CD4-positive, CD25-positive, alpha-beta regulatory T cell (primary cell): ENCODE results near the gene AEBP1. TPM values are rescaled to one million over a fixed set of nuclear protein-coding genes. Genes with fewer than 3 reads are reported as not detected.

Experiments used
- ATAC-seq, 2 donors: fragments of 150-1000 bp; cut with Tn5 transposase; one replicate each; pipeline ENCODE4 v1.10.0; 2021; ENCODE audit warnings: low read depth in 2 of 2, moderate number of reproducible peaks in 2 of 2, moderate library complexity in 1 of 2
- DNase-seq, 3 donors: peaks; one replicate each; pipeline versions ENCODE4 v3.0.0 to v3.0.0-alpha.2; 2012 to 2022; ENCODE audit warnings: mixed read lengths in 1 of 3
- H3K27ac ChIP-seq: one replicate; pipeline ENCODE4 v1.7.0; 2013; ENCODE audit warnings: mild to moderate bottlenecking, low read length; ENCODE audit not compliant: insufficient read depth, poor library complexity, severe bottlenecking
- H3K27me3 ChIP-seq: one replicate; pipeline ENCODE4 v1.7.0; 2013; ENCODE audit warnings: low read length; ENCODE audit not compliant: control insufficient read depth, insufficient read depth
- H3K36me3 ChIP-seq: one replicate; pipeline ENCODE4 v1.7.0; 2013; ENCODE audit warnings: mild to moderate bottlenecking, low read length, moderate library complexity; ENCODE audit not compliant: control insufficient read depth, insufficient read depth
- H3K4me1 ChIP-seq: 2 replicates; pipeline ENCODE4 v1.7.0; 2013; ENCODE audit warnings: mild to moderate bottlenecking, low read length; ENCODE audit not compliant: insufficient read depth, control insufficient read depth, poor library complexity, severe bottlenecking
- H3K4me3 ChIP-seq: one replicate; pipeline ENCODE4 v1.7.0; 2013; ENCODE audit warnings: low read depth, mild to moderate bottlenecking, low read length, moderate library complexity
- H3K9me3 ChIP-seq, 2 experiments: 1 replicate in 1 of 2; 2 replicates in 1 of 2; pipeline ENCODE4 v1.7.0; 2013; ENCODE audit warnings: low read length in 2 of 2, mild to moderate bottlenecking in 1 of 2, moderate library complexity in 1 of 2; ENCODE audit not compliant: control insufficient read depth in 2 of 2
- H3K27ac Mint-ChIP-seq, 3 donors: one replicate each; pipeline ENCODE4 v1.8.0; 2020 to 2022; ENCODE audit warnings: mild to moderate bottlenecking in 3 of 3, mixed read lengths in 3 of 3, moderate library complexity in 2 of 3
- H3K27me3 Mint-ChIP-seq: one replicate; pipeline ENCODE4 v1.8.0; 2022; ENCODE audit warnings: mild to moderate bottlenecking, mixed read lengths
- H3K36me3 Mint-ChIP-seq: one replicate; pipeline ENCODE4 v1.8.0; 2020; ENCODE audit warnings: mixed read lengths
- H3K4me1 Mint-ChIP-seq, 4 donors: one replicate each; pipeline ENCODE4 v1.8.0; 2020 to 2022; ENCODE audit warnings: mixed read lengths in 4 of 4, mild to moderate bottlenecking in 1 of 4
- H3K4me3 Mint-ChIP-seq, 4 donors: one replicate each; pipeline ENCODE4 v1.8.0; 2020 to 2022; ENCODE audit warnings: mild to moderate bottlenecking in 4 of 4, mixed read lengths in 4 of 4, moderate library complexity in 3 of 4
- H3K9me3 Mint-ChIP-seq, 7 donors: one replicate each; pipeline ENCODE4 v1.8.0; 2020 to 2022; ENCODE audit warnings: mixed read lengths in 7 of 7, mild to moderate bottlenecking in 3 of 7, moderate library complexity in 2 of 7
- polyA plus RNA-seq, 4 donors: library from polyadenylated mRNA; unstranded; fragments of 300-500 nt; fragmentation: Illumina TruSeq; gene quantifications; one replicate each; pipeline ENCODE4 v1.2.3, GENCODE V29; 2021
- total RNA-seq: library from RNA; stranded (reverse); gene quantifications from one replicate; pipeline ENCODE4 v1.2.3, GENCODE V29; 2022

The AEBP1 gene
- total and polyA plus RNA-seq, 5 donors from 2014 or later = 0.51 to 4.1 (median 0.98) TPM

DNA sequence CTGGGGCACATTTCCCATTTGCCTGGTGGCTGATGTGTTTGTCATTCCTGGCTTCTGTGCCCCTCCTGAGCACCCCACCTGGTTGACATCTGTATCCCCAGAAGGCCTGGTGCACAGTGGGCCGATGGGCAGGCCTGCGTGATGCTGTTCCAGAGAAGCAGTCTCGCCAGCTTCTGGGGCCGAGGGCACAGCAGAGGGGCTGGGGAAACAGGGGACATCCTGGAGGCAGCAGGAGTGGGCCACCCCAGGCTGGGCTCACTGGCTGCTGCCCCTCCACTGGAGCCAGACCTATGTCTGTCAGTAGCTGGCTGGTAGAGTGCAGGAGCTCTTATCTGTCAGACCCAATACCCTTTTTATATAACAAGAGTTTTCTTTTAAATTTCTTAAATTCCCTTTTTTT is 37.9 kb downstream of the AEBP1 start:
- no peaks in the 10 kb centered on the region for H3K27me3 ChIP-seq
- H3K27ac Mint-ChIP-seq = no peak overlapping the region
- no peak overlapping the region for H3K4me3 Mint-ChIP-seq
- peaks cover 11% of the 10 kb centered on the region for H3K27me3 Mint-ChIP-seq
- no peaks in the 10 kb centered on the region for H3K9me3 ChIP-seq
- H3K36me3 ChIP-seq = no peaks in the 10 kb centered on the region
- H3K36me3 Mint-ChIP-seq = no peaks in the 10 kb centered on the region
- peaks cover 0 to 2% (median 0%) of the 10 kb centered on the region in 7 donors for H3K9me3 Mint-ChIP-seq
- H3K27ac ChIP-seq = no peak overlapping the region
- H3K4me1 Mint-ChIP-seq = peaks cover 0 to 14% (median 0%) of the 10 kb centered on the region in 4 donors
- DNase-seq = no peak
- no peak for ATAC-seq
- peaks cover 7% of the 10 kb centered on the region for H3K4me1 ChIP-seq
- no peak overlapping the region for H3K4me3 ChIP-seq

DNA sequence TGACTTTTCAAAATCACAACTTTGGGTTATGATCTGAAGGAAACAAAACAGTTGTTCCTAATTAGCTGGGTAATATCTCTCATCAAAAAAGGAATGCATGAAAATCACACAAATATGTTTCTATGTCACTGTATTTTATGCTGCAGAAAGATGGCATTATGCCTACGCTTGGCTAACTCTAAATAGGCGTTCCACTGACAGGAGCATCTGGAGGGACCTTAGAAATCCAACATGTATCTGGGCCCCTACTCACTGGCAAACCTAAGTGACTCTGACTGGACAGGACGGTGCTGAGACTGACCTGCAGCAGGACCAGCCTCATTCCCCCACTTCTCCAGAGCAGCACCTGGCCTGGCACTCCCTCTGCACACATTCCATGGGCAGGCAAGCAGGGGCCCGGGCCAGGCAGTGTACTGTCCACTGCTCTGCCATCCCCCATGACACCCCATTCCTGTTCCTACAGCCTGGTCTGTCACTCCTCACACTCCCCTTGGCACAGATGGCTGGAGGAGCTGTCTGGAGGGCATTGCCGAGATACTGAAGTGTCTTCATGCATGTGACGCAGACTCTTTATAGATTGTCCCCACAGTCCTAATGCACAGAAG is 39.6 kb downstream of the AEBP1 start:
- H3K27me3 Mint-ChIP-seq = peaks cover 13% of the 10 kb centered on the region
- peaks cover 0 to 2% (median 0%) of the 10 kb centered on the region in 7 donors for H3K9me3 Mint-ChIP-seq
- Histone ChIP-seq H3K4me3 (no peak overlapping the region), H3K36me3 (no peaks in the 10 kb centered on the region), H3K27ac (no peak overlapping the region), H3K27me3 (no peaks in the 10 kb centered on the region), H3K9me3 (no peaks in the 10 kb centered on the region), H3K4me1 (peaks cover 7% of the 10 kb centered on the region)
- ATAC-seq = no peak
- H3K36me3 Mint-ChIP-seq = no peaks in the 10 kb centered on the region
- H3K27ac Mint-ChIP-seq = peak overlapping the region in 1 of 3 donors; percentile 20
- no peak overlapping the region for H3K4me3 Mint-ChIP-seq
- DNase-seq = no peak
- peaks cover 0 to 14% (median 0%) of the 10 kb centered on the region in 4 donors for H3K4me1 Mint-ChIP-seq

DNA sequence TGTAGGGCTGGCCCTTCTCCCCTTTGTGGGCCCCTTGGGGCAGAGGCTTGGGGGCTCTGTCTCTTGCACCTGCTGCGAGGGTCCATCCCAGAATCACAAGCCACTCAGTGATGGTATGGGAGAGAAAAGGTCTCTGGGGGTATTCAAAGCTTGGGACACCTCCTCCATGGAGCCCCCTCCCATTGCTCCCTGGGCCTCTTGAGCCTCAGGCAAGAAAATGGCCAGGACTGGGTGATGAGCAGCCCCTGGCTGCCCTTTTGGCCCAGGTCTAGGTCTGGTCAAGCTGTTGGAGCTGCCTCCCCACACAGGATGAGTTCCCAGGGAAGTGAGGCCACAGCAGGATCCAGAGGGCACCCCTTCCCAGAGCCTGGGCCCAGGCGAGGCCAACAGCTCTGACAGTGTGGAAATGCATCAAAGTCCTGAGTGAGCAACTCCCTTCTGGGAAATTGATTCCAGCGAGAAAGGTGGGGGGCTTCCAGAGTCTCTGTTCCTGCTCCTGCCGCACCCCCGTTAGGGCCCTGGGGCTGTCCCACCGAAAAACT is 40.4 kb downstream of the AEBP1 start:
- H3K27ac ChIP-seq = no peak overlapping the region
- ATAC-seq (no peak), DNase-seq (no peak)
- no peaks in the 10 kb centered on the region for H3K27me3 ChIP-seq
- Mint-ChIP-seq H3K27me3 (peaks cover 9% of the 10 kb centered on the region), H3K4me3 (no peak overlapping the region), H3K4me1 (peaks cover 0 to 14% (median 0%) of the 10 kb centered on the region in 4 donors), H3K9me3 (peaks cover 0 to 2% (median 0%) of the 10 kb centered on the region in 7 donors), H3K27ac (no peak overlapping the region), H3K36me3 (no peaks in the 10 kb centered on the region)
- H3K36me3 ChIP-seq = no peaks in the 10 kb centered on the region
- H3K4me1 ChIP-seq = peaks cover 7% of the 10 kb centered on the region
- no peaks in the 10 kb centered on the region for H3K9me3 ChIP-seq
- H3K4me3 ChIP-seq = no peak overlapping the region

GRCh38 chr7:44144968-44145478 is 40.9 kb downstream of the AEBP1 start:
- Histone ChIP-seq H3K27me3 (no peaks in the 10 kb centered on the region), H3K9me3 (no peaks in the 10 kb centered on the region), H3K4me1 (peaks cover 7% of the 10 kb centered on the region), H3K27ac (no peak overlapping the region), H3K36me3 (no peaks in the 10 kb centered on the region), H3K4me3 (no peak overlapping the region)
- DNase-seq = no peak
- Mint-ChIP-seq H3K9me3 (peaks cover 0 to 1% (median 0%) of the 10 kb centered on the region in 7 donors), H3K4me1 (peaks cover 0 to 14% (median 0%) of the 10 kb centered on the region in 4 donors), H3K36me3 (no peaks in the 10 kb centered on the region), H3K27ac (peak overlapping the region in 2 of 3 donors; percentile 76 to 86), H3K4me3 (peak overlapping the region in 3 of 4 donors; percentile 63 to 75 (median 70)), H3K27me3 (peaks cover 9% of the 10 kb centered on the region)
- ATAC-seq = no peak

- H3K4me3 Mint-ChIP-seq = peak overlapping the region; percentile 17 to 75 (median 66)
- peaks cover 9% of the 10 kb centered on the region for H3K27me3 Mint-ChIP-seq
- H3K27ac ChIP-seq = no peak overlapping the region
- H3K36me3 Mint-ChIP-seq = no peaks in the 10 kb centered on the region
- ATAC-seq = peak; percentile 40 to 48
- H3K9me3 Mint-ChIP-seq = peaks cover 0 to 1% (median 0%) of the 10 kb centered on the region in 7 donors
- H3K9me3 ChIP-seq = no peaks in the 10 kb centered on the region
- H3K4me1 ChIP-seq = peaks cover 7% of the 10 kb centered on the region
- H3K4me3 ChIP-seq = no peak overlapping the region
- DNase-seq = peak; percentile 49 to 52 (median 51)
- H3K36me3 ChIP-seq = no peaks in the 10 kb centered on the region
- H3K27me3 ChIP-seq = no peaks in the 10 kb centered on the region
- H3K27ac Mint-ChIP-seq = peak overlapping the region in 2 of 3 donors; percentile 76 to 86
- peaks cover 0 to 14% (median 0%) of the 10 kb centered on the region in 4 donors for H3K4me1 Mint-ChIP-seq
Observed at GRCh38 chr7:44145479-44145968, 41.4 kb downstream of the AEBP1 start.

- H3K9me3 Mint-ChIP-seq = peaks cover 0 to 1% (median 0%) of the 10 kb centered on the region in 7 donors
- H3K4me3 ChIP-seq = no peak overlapping the region
- H3K36me3 ChIP-seq = no peaks in the 10 kb centered on the region
- no peaks in the 10 kb centered on the region for H3K9me3 ChIP-seq
- peak overlapping the region; percentile 49 to 75 (median 62) for H3K4me3 Mint-ChIP-seq
- peaks cover 0 to 14% (median 0%) of the 10 kb centered on the region in 4 donors for H3K4me1 Mint-ChIP-seq
- ATAC-seq = peak in 1 of 2 donors; percentile 44
- H3K27me3 ChIP-seq = no peaks in the 10 kb centered on the region
- peak; percentile 40 to 73 (median 66) for DNase-seq
- peak overlapping the region in 2 of 3 donors; percentile 76 to 86 for H3K27ac Mint-ChIP-seq
- peaks cover 9% of the 10 kb centered on the region for H3K27me3 Mint-ChIP-seq
- H3K36me3 Mint-ChIP-seq = no peaks in the 10 kb centered on the region
- peaks cover 7% of the 10 kb centered on the region for H3K4me1 ChIP-seq
- no peak overlapping the region for H3K27ac ChIP-seq
Observed at GRCh38 chr7:44145969-44146911, 42.1 kb downstream of the AEBP1 start.
